H1 (cell line): ENCODE data around the gene SUB1. TPM values are rescaled to one million over a fixed set of nuclear protein-coding genes. Genes with fewer than 3 reads are reported as not detected.

Experiments used
- CTCF ChIA-PET: fragments of 300-600 bp; sonication (Branson Sonifier 250); formaldehyde crosslinking; loops from one replicate; lab custom pipeline; 2021; ENCODE audit not compliant: partially characterized antibody; lab: Charles Lee
- POLR2A ChIA-PET: fragments of 300-600 bp; sonication (Branson Sonifier 250); formaldehyde crosslinking; loops from one replicate; lab custom pipeline; 2021; ENCODE audit warnings: inconsistent platforms; ENCODE audit not compliant: partially characterized antibody; lab: Charles Lee
- DNase-seq, 2 experiments: peaks; one replicate each; pipeline versions ENCODE4 v3.0.0 to v3.0.0-alpha.2; 2010 to 2022; ENCODE audit warnings: low spot score in 2 of 2, low read depth in 1 of 2, mixed read lengths in 1 of 2
- FAIRE-seq: peaks from 2 replicates; lab custom pipeline; 2011; peaks lifted over from hg19 to GRCh38; lab: Jason Lieb, UNC
- H2AFZ ChIP-seq: 2 replicates; pipeline ENCODE4 v1.8.1; 2012; ENCODE audit warnings: low read length, inconsistent platforms
- H2AK5ac ChIP-seq: 2 replicates; pipeline ENCODE4 v1.6.1; 2013; ENCODE audit warnings: low read depth, low read length
- H2BK120ac ChIP-seq: replicated peaks from 2 replicates; pipeline ENCODE3; 2013; ENCODE audit warnings: low read depth, low read length, inconsistent platforms
- H2BK12ac ChIP-seq: 2 replicates; pipeline ENCODE4 v1.6.1; 2013; ENCODE audit warnings: low read depth, low read length
- H2BK15ac ChIP-seq: 2 replicates; pipeline ENCODE4 v1.6.1; 2013; ENCODE audit warnings: low read length
- H2BK20ac ChIP-seq: 2 replicates; pipeline ENCODE4 v1.6.1; 2013; ENCODE audit warnings: low read length
- H2BK5ac ChIP-seq: 2 replicates; pipeline ENCODE4 v1.6.1; 2013; ENCODE audit warnings: low read depth, low read length
- H3K14ac ChIP-seq: 2 replicates; pipeline ENCODE4 v1.6.1; 2013; ENCODE audit warnings: inconsistent platforms; ENCODE audit not compliant: insufficient read length
- H3K18ac ChIP-seq: 2 replicates; pipeline ENCODE4 v1.6.1; 2013; ENCODE audit warnings: low read length; ENCODE audit errors: extremely low read depth
- H3K23ac ChIP-seq: 2 replicates; pipeline ENCODE4 v1.6.1; 2013; ENCODE audit warnings: inconsistent platforms; ENCODE audit not compliant: insufficient read length
- H3K23me2 ChIP-seq: 2 replicates; pipeline ENCODE4 v1.6.1; 2013; ENCODE audit warnings: low read depth, low read length
- H3K27ac ChIP-seq: 2 replicates; pipeline ENCODE4 v1.6.1; 2011; ENCODE audit warnings: low read depth, low read length, inconsistent platforms
- H3K27me3 ChIP-seq, 4 experiments: replicated peaks in 1 of 4; 1 replicate in 1 of 4; 2 replicates in 3 of 4; pipeline versions ENCODE4 v1.6.1 to v1.8.1; 2011 to 2013; ENCODE audit warnings: low read length in 3 of 4, mild to moderate bottlenecking in 3 of 4, inconsistent platforms in 2 of 4, mixed read lengths in 2 of 4, moderate library complexity in 1 of 4; ENCODE audit not compliant: control insufficient read depth in 3 of 4, insufficient read depth in 3 of 4; ENCODE audit errors: extremely low read depth in 1 of 4
- H3K36me3 ChIP-seq, 4 experiments: 2 replicates each; pipeline versions ENCODE4 v1.6.1 to v1.8.1; 2011 to 2013; ENCODE audit warnings: mild to moderate bottlenecking in 4 of 4, low read length in 3 of 4, moderate library complexity in 2 of 4, control low read depth in 1 of 4, inconsistent platforms in 1 of 4; ENCODE audit not compliant: insufficient read depth in 4 of 4, control insufficient read depth in 2 of 4
- H3K4ac ChIP-seq: replicated peaks from 2 replicates; pipeline ENCODE3; 2013; ENCODE audit warnings: low read length, low read depth, mixed read lengths, inconsistent platforms; ENCODE audit not compliant: insufficient read length
- H3K4me1 ChIP-seq, 4 experiments: replicated peaks in 1 of 4; 1 replicate in 1 of 4; 2 replicates in 3 of 4; pipeline versions ENCODE4 v1.6.1 to v1.8.1; 2011 to 2013; ENCODE audit warnings: low read length in 3 of 4, inconsistent platforms in 2 of 4, mixed read lengths in 1 of 4; ENCODE audit not compliant: insufficient read depth in 4 of 4, control insufficient read depth in 3 of 4
- H3K4me2 ChIP-seq, 2 experiments: 2 replicates each; pipeline versions ENCODE4 v1.6.1 to v1.8.1; 2011 to 2013; ENCODE audit warnings: low read depth in 2 of 2, low read length in 2 of 2, control low read depth in 1 of 2, inconsistent platforms in 1 of 2, mild to moderate bottlenecking in 1 of 2; ENCODE audit not compliant: insufficient read depth in 1 of 2
- H3K4me3 ChIP-seq, 4 experiments: fragments of 200-600, 300-600 bp in 1 of 4; sonication (generic), shearing (Covaris generic), sonication (Bioruptor Twin) in 1 of 4; 2 replicates each; pipeline versions ENCODE4 v1.5.1 to v1.8.1; 2011 to 2016; ENCODE audit warnings: low read length in 4 of 4, low read depth in 3 of 4, control low read depth in 2 of 4, inconsistent platforms in 2 of 4, mild to moderate bottlenecking in 2 of 4, mixed read lengths in 1 of 4, moderate library complexity in 1 of 4; ENCODE audit not compliant: insufficient read depth in 2 of 4; ENCODE audit errors: extremely low read depth in 1 of 4
- H3K56ac ChIP-seq: replicated peaks from 2 replicates; pipeline ENCODE3; 2013; ENCODE audit warnings: low read depth, mild to moderate bottlenecking, mixed read lengths, low read length, inconsistent platforms; ENCODE audit not compliant: insufficient read length
- H3K79me1 ChIP-seq: 2 replicates; pipeline ENCODE4 v1.6.1; 2013; ENCODE audit warnings: low read depth, low read length, control low read depth
- H3K79me2 ChIP-seq, 2 experiments: 2 replicates each; pipeline versions ENCODE4 v1.6.1 to v1.8.1; 2012 to 2013; ENCODE audit warnings: low read length in 2 of 2, mild to moderate bottlenecking in 2 of 2, inconsistent platforms in 1 of 2; ENCODE audit not compliant: insufficient read depth in 2 of 2, control insufficient read depth in 1 of 2
- H3K9ac ChIP-seq, 4 experiments: replicated peaks in 1 of 4; 1 replicate in 1 of 4; 2 replicates in 3 of 4; pipeline versions ENCODE4 v1.6.1 to v1.8.1; 2011 to 2013; ENCODE audit warnings: low read depth in 3 of 4, low read length in 3 of 4, control low read depth in 2 of 4, mild to moderate bottlenecking in 2 of 4, moderate library complexity in 2 of 4, inconsistent platforms in 1 of 4; ENCODE audit errors: extremely low read depth in 1 of 4
- H3K9me3 ChIP-seq, 2 experiments: 2 replicates each; pipeline versions ENCODE4 v1.6.1 to v1.8.1; 2012 to 2013; ENCODE audit warnings: mild to moderate bottlenecking in 2 of 2, moderate library complexity in 2 of 2, control low read depth in 1 of 2, inconsistent platforms in 1 of 2, low read depth in 1 of 2, low read length in 1 of 2, mixed read lengths in 1 of 2; ENCODE audit not compliant: insufficient read depth in 2 of 2
- H4K20me1 ChIP-seq, 2 experiments: replicated peaks in 1 of 2; 2 replicates each; pipeline versions ENCODE3 to v1.8.1; 2011 to 2013; ENCODE audit warnings: inconsistent platforms in 2 of 2, low read length in 2 of 2, mild to moderate bottlenecking in 1 of 2; ENCODE audit not compliant: insufficient read depth in 2 of 2, control insufficient read depth in 1 of 2
- H4K5ac ChIP-seq: 2 replicates; pipeline ENCODE4 v1.6.1; 2013; ENCODE audit warnings: low read length, low read depth, mixed read lengths, inconsistent platforms; ENCODE audit not compliant: insufficient read length
- H4K8ac ChIP-seq: 2 replicates; pipeline ENCODE4 v1.8.0; 2013; ENCODE audit warnings: mild to moderate bottlenecking, moderate library complexity, low read length, inconsistent platforms; ENCODE audit not compliant: insufficient read depth; ENCODE audit errors: extremely low read depth
- H4K91ac ChIP-seq: replicated peaks from 2 replicates; pipeline ENCODE3; 2013; ENCODE audit warnings: low read length, mixed read lengths, inconsistent platforms; ENCODE audit not compliant: insufficient read length
- BCL11A ChIP-seq, 2 experiments: IDR thresholded peaks; one replicate each; pipeline ENCODE4 v1.6.1; 2011; ENCODE audit warnings: low read depth in 2 of 2, low read length in 2 of 2, mild to moderate bottlenecking in 2 of 2
- CHD2 ChIP-seq: IDR thresholded peaks from 2 replicates; pipeline ENCODE4 v1.6.1; 2012; ENCODE audit warnings: low read length, improper control_type of control experiment
- FOSL1 ChIP-seq: IDR thresholded peaks from 2 replicates; pipeline ENCODE4 v1.6.1; 2011; ENCODE audit warnings: mild to moderate bottlenecking, low read depth, low read length, moderate library complexity; ENCODE audit not compliant: insufficient read depth
- GTF2F1 ChIP-seq: IDR thresholded peaks from 2 replicates; pipeline ENCODE4 v1.6.1; 2012; ENCODE audit warnings: low read depth, low read length, improper control_type of control experiment, borderline replicate concordance
- JUN ChIP-seq: IDR thresholded peaks from 2 replicates; pipeline ENCODE4 v1.6.1; 2011; ENCODE audit warnings: low read depth, mild to moderate bottlenecking, improper control_type of control experiment, low read length
- PHF8 ChIP-seq: fragments of 200-600 bp; sonication (generic); conservative IDR thresholded peaks from 2 replicates; pipeline ENCODE4 v1.7.1; 2012; ENCODE audit warnings: low read depth, mild to moderate bottlenecking, inconsistent platforms, low read length, moderate library complexity
- RFX5 ChIP-seq: IDR thresholded peaks from 2 replicates; pipeline ENCODE4 v1.6.1; 2011; ENCODE audit warnings: low read depth, low read length, improper control_type of control experiment, borderline replicate concordance
- WGBS, 2 experiments: shearing (Covaris generic) in 1 of 2; methylation state at CpG; one replicate each; pipeline versions ENCODE4 v1.1.6 to v1.1.7; 2013 to 2015; ENCODE audit warnings: low lambda C conversion rate in 2 of 2, mixed read lengths in 2 of 2, inconsistent platforms in 1 of 2, low coverage in 1 of 2, missing lambda C conversion rate in 1 of 2; ENCODE audit not compliant: insufficient replicate concordance in 2 of 2, insufficient coverage in 1 of 2, insufficient read length in 1 of 2; ENCODE audit errors: extremely low coverage in 1 of 2, missing lambda C conversion rate in 1 of 2; 5-methylcytosine and 5-hydroxymethylcytosine counted together
- polyA plus RNA-seq, 7 experiments: library from polyadenylated mRNA; depleted of rRNA in 3 of 7; stranded (reverse) in 5 of 7; unstranded in 2 of 7; fragments of >200 nt in 5 of 7; fragments of 200-250 nt in 2 of 7; gene quantifications; 1 replicate in 5 of 7; 2 replicates in 1 of 7; 4 replicates in 1 of 7; pipeline versions ENCODE4 v1.2.1 to v1.2.3, GENCODE V29; 2011 to 2013; ENCODE audit warnings: missing spikeins in 2 of 7, mixed read lengths in 2 of 7
- total RNA-seq: library from RNA; stranded (reverse); fragmentation: NEBNext Ultra II Directional; extraction: Animal tissue kit (Norgen Biotek cat#: 25700); gene quantifications from 2 replicates; pipeline ENCODE4 v1.2.1, GENCODE V29; 2021
- TF ChIP-seq, protein P1 (sequence below): IDR thresholded peaks from 2 replicates; pipeline ENCODE4 v1.6.1; 2012; ENCODE audit warnings: inconsistent platforms

The SUB1 gene
- total and polyA plus RNA-seq, 2 of the 8 experiments (the other 6 are each of a cell fraction or from before 2014, with no cell fraction given) = 83.9 to 325 TPM

DNA sequence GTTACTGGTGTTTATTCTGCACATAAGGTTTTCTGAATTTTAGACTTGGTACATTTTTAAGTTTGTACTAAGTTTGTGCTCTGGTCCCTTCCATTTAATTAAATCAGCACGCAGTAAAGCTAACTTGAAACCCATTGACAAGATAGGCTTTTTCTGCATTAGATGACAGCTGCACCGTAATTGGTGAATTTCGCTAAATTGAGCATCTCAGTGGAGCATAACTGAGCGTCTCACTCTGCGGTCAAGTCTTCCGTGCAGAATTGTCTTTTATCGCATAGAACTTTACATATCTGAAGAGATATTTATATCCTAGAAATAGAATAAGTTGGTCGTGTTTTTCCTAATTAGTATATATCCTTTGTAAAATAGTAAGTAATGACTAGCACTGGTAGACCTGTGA is 4.1 kb downstream of the SUB1 start:
- Histone ChIP-seq H2BK120ac (no peak overlapping the region), H4K8ac (no peak overlapping the region), H3K9me3 (no peaks in the 10 kb centered on the region), H3K27ac (no peak overlapping the region), H3K79me1 (peaks cover 3% of the 10 kb centered on the region; the same call in 1 of the 2 replicates), H3K27me3 (no peaks in the 10 kb centered on the region), H3K4ac (no peak overlapping the region), H4K5ac (no peak overlapping the region), H3K79me2 (peaks cover 11 to 70% of the 10 kb centered on the region in 2 experiments), H3K4me2 (no peak overlapping the region)
- ChIA-PET POLR2A (interaction anchor here (1.1 to 1.6 kb wide), 7 partner anchors 10 to 155 kb away, joined by 3 to 11 read pairs (median 4); partner anchors contain the start of gene ZFR), CTCF (interaction anchor here (0.7 to 5.6 kb wide), 44 partner anchors 9 to 357 kb away, joined by 3 to 158 read pairs (median 6); no protein-coding TSS in a partner anchor)
- no peak for TF ChIP-seq JUN
- TF ChIP-seq CHD2 = no peak
- TF ChIP-seq PHF8 = no peak
- TF ChIP-seq, protein P1, sequence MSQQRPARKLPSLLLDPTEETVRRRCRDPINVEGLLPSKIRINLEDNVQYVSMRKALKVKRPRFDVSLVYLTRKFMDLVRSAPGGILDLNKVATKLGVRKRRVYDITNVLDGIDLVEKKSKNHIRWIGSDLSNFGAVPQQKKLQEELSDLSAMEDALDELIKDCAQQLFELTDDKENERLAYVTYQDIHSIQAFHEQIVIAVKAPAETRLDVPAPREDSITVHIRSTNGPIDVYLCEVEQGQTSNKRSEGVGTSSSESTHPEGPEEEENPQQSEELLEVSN = no peak
- TF ChIP-seq FOSL1 = no peak
- TF ChIP-seq BCL11A (IDR thresholded peaks at IDR 0.05; ENCODE audit: low read depth in 2 of 2, low read length in 2 of 2) = no peak
- TF ChIP-seq RFX5 = no peak
- TF ChIP-seq GTF2F1 = no peak
- TF ChIP-seq, all 59 proteins: peak for 0
- H2AFZ ChIP-seq = no peak overlapping the region
- no peak overlapping the region for H3K14ac ChIP-seq
- no peak overlapping the region for H3K9ac ChIP-seq
- no peak overlapping the region for H2AK5ac ChIP-seq
- no peak overlapping the region for H2BK15ac ChIP-seq
- H2BK5ac ChIP-seq = no peak overlapping the region
- H2BK20ac ChIP-seq = no peak overlapping the region
- H3K23ac ChIP-seq = no peak overlapping the region
- no peak for DNase-seq
- H3K18ac ChIP-seq = no peak overlapping the region
- peaks cover 0 to 4% (median 2%) of the 10 kb centered on the region in 4 experiments; a peak in 2 of 7 replicates for H3K4me1 ChIP-seq
- H3K36me3 ChIP-seq = peaks cover 9 to 55% (median 34%) of the 10 kb centered on the region in 4 experiments
- no peak overlapping the region for H3K56ac ChIP-seq
- no peak for FAIRE-seq
- H3K23me2 ChIP-seq = peaks cover 3% of the 10 kb centered on the region
- peaks cover 2 to 12% of the 10 kb centered on the region in 2 experiments for H4K20me1 ChIP-seq
- H4K91ac ChIP-seq = no peak overlapping the region
- H3K4me3 ChIP-seq = no peak overlapping the region
- no peak overlapping the region for H2BK12ac ChIP-seq
- WGBS, 2 experiments = 92% methylated on average over 8 of the region's 8 CpGs; no CpG with 5 or more reads in 1 of the 2 experiments
